22Rv1 (cell line): Measurements from ENCODE around the gene HIVEP3.

Experiments used
- H3K27ac ChIP-seq: fragments of 450-650 bp; 2 replicates; pipeline ENCODE4 v1.5.1; 2017
- ZFX ChIP-seq: fragments of 450-650 bp; IDR thresholded peaks from 2 replicates; pipeline ENCODE4 v1.6.1; 2017; ENCODE audit warnings: antibody characterized with exemption, borderline replicate concordance
- TF ChIP-seq, protein P1 (sequence below): fragments of 450-650 bp; IDR thresholded peaks from 2 replicates; pipeline ENCODE4 v1.5.1; 2017; ENCODE audit warnings: mild to moderate bottlenecking

The HIVEP3 gene

DNA sequence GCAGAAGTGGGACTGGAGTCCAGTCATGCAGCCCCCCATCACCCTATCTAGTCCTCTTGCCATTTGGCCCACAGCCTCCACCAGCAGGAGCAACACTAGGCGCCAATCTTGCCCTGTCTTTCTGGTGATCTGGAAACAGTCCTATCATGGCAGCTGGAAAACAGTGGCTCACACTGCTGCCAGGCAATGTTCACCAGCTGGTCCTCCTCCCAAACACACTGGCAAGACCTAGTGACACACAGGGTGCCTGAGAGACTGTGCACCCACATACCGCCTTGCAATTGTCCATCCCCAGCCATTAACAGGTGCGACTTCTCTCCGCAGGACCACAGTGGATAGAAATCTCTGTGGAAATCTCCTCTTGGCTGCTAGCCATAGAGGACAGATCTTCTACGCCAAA, 105.5 kb downstream of the HIVEP3 start:
- no peak overlapping the region for H3K27ac ChIP-seq
- TF ChIP-seq, protein P1, sequence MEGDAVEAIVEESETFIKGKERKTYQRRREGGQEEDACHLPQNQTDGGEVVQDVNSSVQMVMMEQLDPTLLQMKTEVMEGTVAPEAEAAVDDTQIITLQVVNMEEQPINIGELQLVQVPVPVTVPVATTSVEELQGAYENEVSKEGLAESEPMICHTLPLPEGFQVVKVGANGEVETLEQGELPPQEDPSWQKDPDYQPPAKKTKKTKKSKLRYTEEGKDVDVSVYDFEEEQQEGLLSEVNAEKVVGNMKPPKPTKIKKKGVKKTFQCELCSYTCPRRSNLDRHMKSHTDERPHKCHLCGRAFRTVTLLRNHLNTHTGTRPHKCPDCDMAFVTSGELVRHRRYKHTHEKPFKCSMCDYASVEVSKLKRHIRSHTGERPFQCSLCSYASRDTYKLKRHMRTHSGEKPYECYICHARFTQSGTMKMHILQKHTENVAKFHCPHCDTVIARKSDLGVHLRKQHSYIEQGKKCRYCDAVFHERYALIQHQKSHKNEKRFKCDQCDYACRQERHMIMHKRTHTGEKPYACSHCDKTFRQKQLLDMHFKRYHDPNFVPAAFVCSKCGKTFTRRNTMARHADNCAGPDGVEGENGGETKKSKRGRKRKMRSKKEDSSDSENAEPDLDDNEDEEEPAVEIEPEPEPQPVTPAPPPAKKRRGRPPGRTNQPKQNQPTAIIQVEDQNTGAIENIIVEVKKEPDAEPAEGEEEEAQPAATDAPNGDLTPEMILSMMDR, result no peak
- TF ChIP-seq ZFX, result no peak

GRCh38 chr1:41812453-41812852, 106.3 kb downstream of the HIVEP3 start:
- no peak overlapping the region for H3K27ac ChIP-seq
- no peak for TF ChIP-seq ZFX
- TF ChIP-seq, protein P1, result no peak

DNA sequence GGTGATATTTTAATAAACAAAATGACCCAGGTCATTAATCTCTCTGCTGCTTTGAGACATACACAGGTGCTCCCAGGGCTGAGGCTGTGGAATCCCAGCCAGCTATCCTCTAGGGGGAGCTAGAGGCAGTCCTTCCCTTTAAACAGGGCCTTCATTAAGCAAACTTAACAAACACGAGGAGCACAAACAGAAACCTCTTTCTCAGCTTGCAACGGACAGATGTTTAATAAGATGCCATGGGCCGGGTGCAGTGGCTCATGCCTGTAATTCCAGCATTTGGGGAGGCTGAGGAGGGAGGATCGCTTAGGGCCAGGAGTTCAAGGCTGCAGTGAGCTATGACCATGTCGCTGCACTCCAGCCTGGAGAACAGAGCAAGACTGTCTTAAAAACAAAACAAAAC, 106.7 kb downstream of the HIVEP3 start:
- TF ChIP-seq, protein P1, result peak; percentile 93
- TF ChIP-seq ZFX, result no peak
- no peak overlapping the region for H3K27ac ChIP-seq

- H3K27ac ChIP-seq, result no peak overlapping the region
- no peak for TF ChIP-seq ZFX
- TF ChIP-seq, protein P1, result no peak
Observed at GRCh38 chr1:41811051-41811795, 107.5 kb downstream of the HIVEP3 start.

DNA sequence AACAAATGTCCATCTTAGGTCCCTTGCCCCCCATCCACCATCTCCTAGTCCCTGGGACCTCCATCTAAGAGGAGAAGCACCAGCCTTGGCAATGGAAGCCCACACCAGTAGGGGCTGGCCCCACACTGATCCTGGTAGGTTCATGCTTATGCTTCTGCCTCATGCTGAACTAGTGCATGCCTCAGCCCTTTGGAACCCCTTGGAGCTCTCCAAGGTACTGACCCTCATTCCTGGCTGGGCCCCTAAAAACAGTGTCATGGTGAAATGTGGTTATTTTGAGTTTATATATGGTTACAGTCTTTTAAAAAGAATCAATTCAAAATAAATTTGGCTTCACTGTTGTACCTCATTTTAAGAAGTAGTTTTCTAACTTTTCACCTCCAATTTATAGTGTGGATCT, 108.3 kb downstream of the HIVEP3 start:
- TF ChIP-seq ZFX, result no peak
- TF ChIP-seq, protein P1, result no peak

DNA sequence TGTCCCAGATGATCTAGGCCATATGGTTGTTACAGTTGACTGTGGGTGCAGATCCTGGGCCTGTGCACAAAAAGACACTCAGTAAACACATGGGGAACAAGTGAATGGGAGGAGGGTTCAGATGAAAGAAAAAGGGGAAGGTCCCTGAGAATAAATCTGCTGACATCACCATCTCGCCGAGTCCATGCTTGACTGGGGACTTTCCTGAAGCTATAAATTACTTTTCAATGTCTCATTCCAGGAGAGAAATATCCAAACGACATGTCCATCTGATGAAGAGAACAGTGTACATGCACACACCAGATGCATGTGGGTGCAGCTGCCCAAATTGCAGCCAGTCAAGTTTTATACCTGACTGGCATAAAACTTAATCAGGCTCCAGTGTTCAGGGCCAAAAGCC, 109.0 kb downstream of the HIVEP3 start:
- no peak overlapping the region for H3K27ac ChIP-seq
- TF ChIP-seq ZFX, result no peak
- TF ChIP-seq, protein P1, result no peak

More for the DNA sequence above, 108.3 kb downstream of the HIVEP3 start:
- no peak overlapping the region for H3K27ac ChIP-seq

- no peak overlapping the region for H3K27ac ChIP-seq
- TF ChIP-seq, protein P1, result no peak
- TF ChIP-seq ZFX, result no peak
Observed at GRCh38 chr1:41807390-41807789, 111.3 kb downstream of the HIVEP3 start.
